Measurements from ENCODE around the gene USP25.

The USP25 gene

DNA sequence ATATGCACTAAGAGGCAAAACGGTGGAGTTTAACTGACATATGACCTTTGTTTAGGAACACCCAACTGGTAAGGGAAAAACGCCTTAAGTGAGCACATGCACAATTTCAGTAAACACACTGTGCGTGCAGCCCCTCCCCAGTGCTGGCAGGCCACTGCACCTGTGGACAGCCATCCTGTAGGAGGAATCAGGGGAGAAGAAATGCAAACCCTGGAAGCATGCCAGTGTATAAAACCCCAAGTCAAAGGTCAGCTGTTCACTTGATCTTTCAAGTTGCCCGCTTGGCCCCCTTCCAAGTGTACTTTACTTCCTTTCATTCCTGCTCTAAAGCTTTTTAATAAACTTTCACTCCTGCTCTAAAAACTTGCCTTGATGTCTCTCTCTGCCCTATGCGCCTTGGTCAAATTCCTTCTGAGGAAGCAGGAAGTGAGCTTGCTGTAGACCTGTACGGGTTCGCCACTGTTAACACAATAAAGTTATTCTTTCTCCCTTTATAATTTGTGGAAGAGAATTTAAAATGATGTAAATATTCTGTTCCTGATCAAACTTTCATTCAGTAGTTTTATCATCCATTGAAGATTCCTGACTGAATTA is 31.8 kb downstream of the USP25 start:
- Mint-ChIP-seq H3K4me1 (peaks cover 36% of the 10 kb centered on the region), H3K4me3 (no peak overlapping the region), H3K36me3 (peaks cover 19% of the 10 kb centered on the region), H3K9me3 (peaks cover 10% of the 10 kb centered on the region), H3K27me3 (no peaks in the 10 kb centered on the region), H3K27ac (no peak overlapping the region)
- ATAC-seq (ENCODE audit: low read depth) = no peak
- DNase-seq (ENCODE audit: low spot score in 2 of 2) = no peak

DNA sequence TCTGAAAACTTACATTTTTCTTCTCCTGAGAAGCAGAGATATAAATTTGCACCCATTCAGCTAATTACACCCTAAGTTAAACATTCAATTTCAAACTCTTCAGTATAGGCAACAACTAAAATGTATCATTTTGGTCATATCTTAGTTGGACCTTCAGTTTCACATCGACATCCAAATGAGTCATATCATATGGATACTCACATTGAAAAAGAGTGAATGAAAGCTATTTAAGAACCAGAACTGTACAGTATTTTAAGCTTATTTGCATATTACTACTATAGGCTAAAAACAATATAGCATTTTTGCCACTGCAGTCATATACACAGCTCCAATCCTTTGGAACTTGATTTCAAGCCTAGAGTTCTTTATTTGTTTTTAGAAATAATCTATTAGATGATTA is 33.6 kb downstream of the USP25 start:
- peaks cover 21% of the 10 kb centered on the region for H3K36me3 Mint-ChIP-seq
- no peak for ATAC-seq (ENCODE audit: low read depth)
- H3K27ac Mint-ChIP-seq = no peak overlapping the region
- no peaks in the 10 kb centered on the region for H3K27me3 Mint-ChIP-seq
- no peak overlapping the region for H3K4me3 Mint-ChIP-seq
- peaks cover 4% of the 10 kb centered on the region for H3K9me3 Mint-ChIP-seq
- DNase-seq (ENCODE audit: low spot score in 2 of 2) = no peak
- peaks cover 31% of the 10 kb centered on the region for H3K4me1 Mint-ChIP-seq

DNA sequence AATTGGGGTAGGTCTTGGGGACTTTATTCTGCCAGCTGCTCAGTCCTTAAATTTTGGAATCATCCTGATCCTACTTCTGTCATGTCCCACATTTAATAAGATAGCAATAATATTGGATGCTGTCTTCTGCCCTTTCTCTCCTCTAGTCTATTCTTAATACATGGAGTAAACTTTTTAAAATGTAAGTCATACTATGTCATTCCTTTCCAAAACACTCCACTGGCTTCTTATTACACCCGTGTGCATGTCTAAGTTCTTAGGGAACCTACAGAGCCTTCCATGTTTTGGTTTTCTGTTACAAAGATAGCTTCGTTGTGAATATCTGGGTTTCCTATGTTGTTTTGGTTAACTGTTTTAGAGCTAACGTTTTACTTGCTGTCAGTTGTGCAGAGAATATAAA is 35.1 kb downstream of the USP25 start:
- DNase-seq (ENCODE audit: low spot score in 2 of 2) (no peak), ATAC-seq (ENCODE audit: low read depth) (no peak)
- H3K4me3 Mint-ChIP-seq = no peak overlapping the region
- H3K27ac Mint-ChIP-seq = no peak overlapping the region
- peaks cover 23% of the 10 kb centered on the region for H3K36me3 Mint-ChIP-seq
- peaks cover 23% of the 10 kb centered on the region for H3K4me1 Mint-ChIP-seq
- H3K27me3 Mint-ChIP-seq = no peaks in the 10 kb centered on the region
- peaks cover 1% of the 10 kb centered on the region for H3K9me3 Mint-ChIP-seq

DNA sequence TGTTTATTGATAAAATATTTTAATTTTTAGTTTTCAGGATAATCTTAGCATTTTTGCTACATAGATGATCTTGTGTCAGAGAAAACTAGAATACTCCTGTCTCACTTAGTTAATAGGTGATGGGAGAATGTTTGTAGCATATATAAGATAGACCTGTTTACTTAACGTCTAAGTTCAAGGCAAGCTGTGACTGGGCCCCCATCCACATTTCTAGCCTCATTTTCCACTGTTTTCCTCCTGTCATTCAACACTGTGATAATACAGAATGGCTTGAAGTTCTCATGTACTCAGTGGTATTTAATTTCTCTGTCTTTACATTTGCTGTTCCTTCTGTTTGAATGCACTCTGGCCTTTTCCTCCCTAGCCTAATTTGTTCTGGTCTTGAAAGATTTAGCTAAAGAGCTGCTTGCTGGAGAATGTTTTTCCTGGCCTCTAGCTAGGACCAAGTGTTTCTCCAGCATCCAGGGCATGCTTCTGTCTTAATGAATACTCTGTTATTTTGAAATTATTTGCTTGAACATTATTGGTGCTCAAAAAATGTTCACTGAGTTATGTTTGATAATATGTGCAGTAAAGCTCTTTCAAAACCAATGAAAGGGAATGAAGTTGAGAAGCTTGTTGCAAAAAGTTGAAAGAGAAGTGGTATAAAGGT is 37.3 kb downstream of the USP25 start:
- peaks cover 27% of the 10 kb centered on the region for H3K36me3 Mint-ChIP-seq
- no peak overlapping the region for H3K27ac Mint-ChIP-seq
- no peak for DNase-seq (ENCODE audit: low spot score in 2 of 2)

DNA sequence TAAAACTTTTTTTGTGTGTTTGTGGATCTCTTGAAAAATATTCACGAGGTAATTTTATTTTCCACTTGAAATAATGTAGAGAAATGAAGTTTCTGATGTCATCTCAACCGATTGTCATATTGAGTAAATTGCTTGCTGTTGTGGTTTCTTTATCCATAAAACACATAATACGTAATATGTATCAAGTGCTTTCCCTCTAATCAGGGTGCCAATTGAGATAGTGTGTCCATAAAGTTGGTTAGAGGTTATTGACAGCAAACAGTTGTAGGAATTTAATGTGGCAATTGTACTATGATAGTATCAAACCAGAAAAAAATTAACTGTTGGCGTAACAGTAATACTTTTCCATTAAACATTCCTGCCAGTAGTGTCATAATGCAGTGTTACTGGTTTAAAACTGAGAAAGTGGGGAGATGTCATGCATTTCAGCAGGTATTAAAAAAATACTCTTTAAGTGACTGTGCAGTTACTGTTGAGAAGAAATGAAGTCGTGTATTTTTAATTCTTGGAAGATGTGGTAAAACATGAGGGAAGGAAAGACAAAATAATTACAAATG is 38.3 kb downstream of the USP25 start:
- Mint-ChIP-seq H3K4me1 (peaks cover 20% of the 10 kb centered on the region), H3K9me3 (no peaks in the 10 kb centered on the region), H3K27me3 (no peaks in the 10 kb centered on the region), H3K4me3 (no peak overlapping the region), H3K36me3 (peaks cover 28% of the 10 kb centered on the region), H3K27ac (no peak overlapping the region)
- ATAC-seq (ENCODE audit: low read depth) = no peak
- DNase-seq (ENCODE audit: low spot score in 2 of 2) = no peak

More for the DNA sequence above, 37.3 kb downstream of the USP25 start:
- ATAC-seq (ENCODE audit: low read depth) = no peak
- H3K9me3 Mint-ChIP-seq = no peaks in the 10 kb centered on the region
- no peaks in the 10 kb centered on the region for H3K27me3 Mint-ChIP-seq
- H3K4me1 Mint-ChIP-seq = peaks cover 19% of the 10 kb centered on the region
- H3K4me3 Mint-ChIP-seq = no peak overlapping the region

DNA sequence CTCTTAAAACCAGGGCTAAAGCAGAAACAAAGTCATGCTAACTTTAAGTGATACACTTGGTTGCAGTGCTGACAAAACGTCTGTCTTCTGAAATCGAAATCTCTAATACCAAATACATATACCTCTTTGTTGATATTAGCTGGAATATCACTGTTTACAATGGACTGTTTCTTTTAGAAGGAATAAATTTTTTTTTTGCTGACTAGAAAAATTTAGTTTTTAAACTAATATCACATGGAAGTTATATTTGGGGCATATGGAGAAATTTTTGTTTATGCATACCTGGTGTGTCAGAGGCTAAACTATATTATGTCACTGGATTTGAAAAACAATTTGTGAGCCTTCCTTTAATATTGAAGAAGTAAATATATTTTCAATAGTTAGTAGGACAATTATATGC is 39.1 kb downstream of the USP25 start:
- Mint-ChIP-seq H3K27me3 (no peaks in the 10 kb centered on the region), H3K4me3 (no peak overlapping the region), H3K27ac (no peak overlapping the region), H3K4me1 (peaks cover 19% of the 10 kb centered on the region), H3K36me3 (peaks cover 27% of the 10 kb centered on the region), H3K9me3 (no peaks in the 10 kb centered on the region)
- DNase-seq (ENCODE audit: low spot score in 2 of 2) (no peak), ATAC-seq (ENCODE audit: low read depth) (no peak)

DNA sequence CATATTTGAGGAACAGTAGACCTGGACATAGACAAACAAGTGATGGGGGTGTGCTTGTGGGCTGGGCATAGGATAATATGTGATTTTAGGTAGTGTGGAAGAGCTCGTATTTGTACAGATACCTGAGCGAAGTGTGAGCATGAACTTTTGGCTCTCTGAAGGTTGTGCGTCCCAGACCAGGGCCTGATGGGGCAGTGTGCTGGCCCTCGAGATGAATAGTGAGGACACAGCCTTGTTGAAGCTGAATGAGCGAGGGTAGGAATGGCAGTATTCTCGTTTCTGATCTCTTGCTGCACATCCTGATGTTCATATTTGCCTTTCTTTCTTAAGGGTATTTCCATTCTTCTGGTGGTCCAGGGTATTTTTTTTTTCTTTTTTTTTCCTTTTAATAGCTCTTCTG is 41.5 kb downstream of the USP25 start:
- ATAC-seq (ENCODE audit: low read depth) (no peak), DNase-seq (ENCODE audit: low spot score in 2 of 2) (no peak)
- Mint-ChIP-seq H3K27me3 (no peaks in the 10 kb centered on the region), H3K4me3 (no peak overlapping the region), H3K4me1 (peaks cover 22% of the 10 kb centered on the region), H3K27ac (no peak overlapping the region), H3K9me3 (no peaks in the 10 kb centered on the region), H3K36me3 (peaks cover 26% of the 10 kb centered on the region)

DNA sequence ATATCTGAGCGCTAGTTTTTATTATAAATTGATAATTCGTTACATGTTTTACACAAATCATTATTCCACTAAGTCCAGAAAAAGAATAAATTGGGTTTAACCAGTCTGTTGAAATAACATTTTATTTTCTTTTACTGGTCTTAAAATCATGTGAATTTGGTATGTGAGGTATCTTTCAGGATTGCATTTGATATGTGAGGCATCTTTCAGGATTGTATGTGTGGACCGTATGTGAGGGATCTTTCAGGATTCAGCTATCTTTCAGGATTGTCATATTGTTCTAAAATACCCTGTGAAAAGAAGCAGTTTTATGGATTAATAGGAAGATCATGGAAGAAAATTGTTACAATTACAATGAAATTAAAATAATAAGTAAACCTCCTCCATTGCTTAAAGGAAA is 42.9 kb downstream of the USP25 start:
- DNase-seq (ENCODE audit: low spot score in 2 of 2) (no peak), ATAC-seq (ENCODE audit: low read depth) (no peak)
- H3K4me1 Mint-ChIP-seq = peaks cover 18% of the 10 kb centered on the region
- peak overlapping the region; percentile 78 for H3K27ac Mint-ChIP-seq
- H3K9me3 Mint-ChIP-seq = no peaks in the 10 kb centered on the region
- H3K36me3 Mint-ChIP-seq = peaks cover 20% of the 10 kb centered on the region
- no peak overlapping the region for H3K4me3 Mint-ChIP-seq
- H3K27me3 Mint-ChIP-seq = no peaks in the 10 kb centered on the region

DNA sequence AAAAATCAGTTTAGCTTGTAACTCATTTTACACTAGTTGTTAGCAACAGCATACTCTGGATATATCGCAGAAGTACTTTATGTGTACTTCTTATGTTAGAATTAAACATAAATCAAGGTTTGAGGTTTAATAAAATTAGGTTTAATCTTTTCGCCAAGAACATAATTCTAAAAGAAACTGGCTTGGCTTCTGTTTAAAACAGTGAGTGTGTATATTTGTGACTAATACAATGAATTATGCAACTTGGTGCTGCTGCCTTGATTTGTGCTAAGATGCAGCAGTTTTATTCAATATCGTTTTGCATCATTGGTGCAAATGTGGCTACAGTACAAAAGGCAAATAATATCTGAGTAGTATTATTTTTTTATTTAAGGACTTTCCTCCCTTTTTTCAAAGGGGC is 44.8 kb downstream of the USP25 start:
- no peaks in the 10 kb centered on the region for H3K9me3 Mint-ChIP-seq
- DNase-seq (ENCODE audit: low spot score in 2 of 2) = no peak

DNA sequence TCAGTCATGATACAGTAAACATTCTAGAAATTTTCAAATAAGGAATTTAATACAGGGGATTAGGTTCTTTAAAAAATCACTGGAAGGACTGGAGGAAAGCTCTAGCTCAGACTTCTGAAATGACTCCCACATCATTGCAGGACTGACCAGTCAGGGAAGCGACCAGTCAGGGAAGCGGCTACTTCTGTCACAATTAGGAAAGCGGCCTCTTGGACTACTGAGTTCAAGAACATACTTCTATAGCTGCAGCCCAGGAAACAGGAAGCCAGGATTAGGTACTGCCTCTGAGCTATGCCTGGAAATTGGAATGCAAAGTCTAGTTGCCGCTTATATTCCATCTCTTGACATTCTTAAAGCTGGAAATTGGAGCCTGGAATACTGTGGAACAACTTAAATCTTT is 45.5 kb downstream of the USP25 start:
- peaks cover 13% of the 10 kb centered on the region for H3K36me3 Mint-ChIP-seq
- H3K27ac Mint-ChIP-seq = no peak overlapping the region
- H3K9me3 Mint-ChIP-seq = no peaks in the 10 kb centered on the region
- H3K4me1 Mint-ChIP-seq = peaks cover 15% of the 10 kb centered on the region
- DNase-seq (ENCODE audit: low spot score in 2 of 2) = no peak
- no peaks in the 10 kb centered on the region for H3K27me3 Mint-ChIP-seq
- H3K4me3 Mint-ChIP-seq = no peak overlapping the region
- ATAC-seq (ENCODE audit: low read depth) = no peak

More for the DNA sequence above, 44.8 kb downstream of the USP25 start:
- no peak for ATAC-seq (ENCODE audit: low read depth)
- Mint-ChIP-seq H3K27me3 (no peaks in the 10 kb centered on the region), H3K4me3 (no peak overlapping the region), H3K4me1 (peaks cover 15% of the 10 kb centered on the region), H3K36me3 (peaks cover 13% of the 10 kb centered on the region), H3K27ac (no peak overlapping the region)

DNA sequence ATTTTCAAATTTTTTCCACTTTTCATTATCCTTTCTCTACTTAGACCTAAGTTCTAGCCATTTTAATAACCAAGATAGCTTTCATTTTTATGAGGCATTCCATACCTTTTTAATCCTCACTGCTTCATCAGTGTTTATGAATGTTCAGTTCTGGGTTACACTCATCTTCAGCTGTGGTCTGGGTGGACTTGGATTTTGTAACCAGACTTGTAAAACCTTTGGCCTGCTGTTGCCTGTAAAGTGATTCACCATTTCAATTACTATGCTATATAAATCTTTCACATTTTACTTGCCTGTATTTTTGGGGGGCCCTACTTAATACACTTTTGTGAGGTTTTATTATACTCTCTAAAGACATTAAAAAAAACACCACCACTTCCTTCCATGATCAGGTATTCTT is 46.2 kb downstream of the USP25 start:
- peaks cover 14% of the 10 kb centered on the region for H3K4me1 Mint-ChIP-seq
- ATAC-seq (ENCODE audit: low read depth) (no peak), DNase-seq (ENCODE audit: low spot score in 2 of 2) (no peak)
- H3K4me3 Mint-ChIP-seq = no peak overlapping the region
- H3K9me3 Mint-ChIP-seq = no peaks in the 10 kb centered on the region
- H3K36me3 Mint-ChIP-seq = peaks cover 18% of the 10 kb centered on the region
- H3K27ac Mint-ChIP-seq = no peak overlapping the region
- H3K27me3 Mint-ChIP-seq = no peaks in the 10 kb centered on the region

DNA sequence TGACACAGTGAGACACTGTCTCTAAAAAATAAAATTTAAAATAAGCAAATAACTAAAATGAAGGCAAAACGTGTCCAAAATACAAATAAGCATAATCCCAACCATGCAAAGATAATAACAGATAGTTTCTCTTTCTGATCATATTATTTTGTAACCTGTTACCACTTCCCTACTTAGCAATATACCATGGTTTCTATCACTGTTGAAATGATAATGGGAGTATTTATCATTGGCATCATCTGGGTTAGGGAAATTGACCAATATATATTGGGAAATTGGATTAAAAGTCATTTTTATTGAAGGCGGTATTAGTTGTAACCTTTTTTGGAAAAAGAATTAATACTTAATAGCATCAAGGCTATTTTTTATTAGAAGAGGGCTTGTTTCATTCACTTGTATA is 47.0 kb downstream of the USP25 start:
- H3K27ac Mint-ChIP-seq = no peak overlapping the region
- no peaks in the 10 kb centered on the region for H3K27me3 Mint-ChIP-seq
- H3K36me3 Mint-ChIP-seq = peaks cover 21% of the 10 kb centered on the region
- no peaks in the 10 kb centered on the region for H3K9me3 Mint-ChIP-seq
- no peak for ATAC-seq (ENCODE audit: low read depth)
- H3K4me1 Mint-ChIP-seq = peaks cover 11% of the 10 kb centered on the region
- no peak overlapping the region for H3K4me3 Mint-ChIP-seq
- DNase-seq (ENCODE audit: low spot score in 2 of 2) = no peak

DNA sequence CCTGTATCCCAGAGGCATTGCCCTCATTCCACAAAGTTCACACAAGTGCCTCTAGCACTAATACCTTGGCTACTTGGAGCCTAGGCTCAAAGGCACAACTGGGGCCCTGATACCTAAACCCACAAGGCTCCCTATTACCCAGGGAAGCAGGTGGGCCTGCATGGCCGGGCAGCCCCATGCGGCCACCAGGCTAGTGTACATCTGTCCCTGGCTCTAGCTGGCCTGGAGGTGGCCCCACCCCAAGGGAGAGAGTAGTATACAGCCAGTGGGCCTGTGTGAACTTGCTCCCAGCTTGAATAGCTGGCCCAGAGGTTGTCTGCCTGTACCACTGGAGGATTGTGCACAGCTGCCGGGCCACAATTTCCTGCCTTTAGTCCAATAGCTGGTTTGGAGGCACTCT is 52.2 kb downstream of the USP25 start:
- Mint-ChIP-seq H3K27me3 (no peaks in the 10 kb centered on the region), H3K4me3 (no peak overlapping the region), H3K9me3 (no peaks in the 10 kb centered on the region), H3K27ac (no peak overlapping the region), H3K4me1 (peaks cover 4% of the 10 kb centered on the region), H3K36me3 (peaks cover 27% of the 10 kb centered on the region)
- DNase-seq (ENCODE audit: low spot score in 2 of 2) (no peak), ATAC-seq (ENCODE audit: low read depth) (no peak)

DNA sequence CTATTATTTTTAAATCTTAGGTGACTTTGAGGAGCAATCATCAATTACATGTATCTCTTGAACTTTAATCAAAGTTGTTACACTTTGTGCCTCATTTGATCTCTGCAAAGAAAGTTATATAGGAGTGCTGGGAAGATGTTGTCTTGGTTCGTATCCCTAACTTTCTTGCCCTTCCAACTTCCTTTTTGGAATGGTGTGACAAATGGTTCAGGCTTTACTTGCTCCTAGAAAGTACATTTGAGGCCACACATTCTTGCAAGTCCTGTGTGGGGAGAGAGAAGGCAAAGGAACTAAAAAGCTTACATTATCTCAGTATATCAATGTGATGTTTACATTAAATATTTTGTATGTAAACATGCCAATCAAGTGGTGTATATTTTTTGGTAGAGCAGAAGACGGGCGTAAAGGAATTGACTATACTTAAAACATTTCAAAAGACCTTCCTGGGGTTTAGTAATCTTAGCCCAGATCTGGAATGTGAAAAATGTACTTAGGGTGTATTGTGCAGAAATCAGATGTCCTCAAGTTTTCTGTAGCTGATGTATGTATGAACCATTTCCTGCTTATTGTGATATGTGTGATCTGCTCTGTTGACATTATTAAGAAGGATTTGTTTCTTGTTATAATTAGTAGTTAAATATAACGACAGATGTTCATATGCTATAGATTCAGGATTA is 59.2 kb downstream of the USP25 start:
- peaks cover 7% of the 10 kb centered on the region for H3K36me3 Mint-ChIP-seq
- no peaks in the 10 kb centered on the region for H3K27me3 Mint-ChIP-seq
- ATAC-seq (ENCODE audit: low read depth) (no peak), DNase-seq (ENCODE audit: low spot score in 2 of 2) (no peak)
- H3K4me3 Mint-ChIP-seq = no peak overlapping the region
- no peak overlapping the region for H3K27ac Mint-ChIP-seq
- no peaks in the 10 kb centered on the region for H3K9me3 Mint-ChIP-seq
- peaks cover 2% of the 10 kb centered on the region for H3K4me1 Mint-ChIP-seq

Data from memory B cell (primary cell).